ENCODE results near the gene KMO.

Gene KMO

GRCh38 chr1:241631674-241632073 lies 99.5 kb downstream of the KMO start:
- DNase-seq: no peak

DNA sequence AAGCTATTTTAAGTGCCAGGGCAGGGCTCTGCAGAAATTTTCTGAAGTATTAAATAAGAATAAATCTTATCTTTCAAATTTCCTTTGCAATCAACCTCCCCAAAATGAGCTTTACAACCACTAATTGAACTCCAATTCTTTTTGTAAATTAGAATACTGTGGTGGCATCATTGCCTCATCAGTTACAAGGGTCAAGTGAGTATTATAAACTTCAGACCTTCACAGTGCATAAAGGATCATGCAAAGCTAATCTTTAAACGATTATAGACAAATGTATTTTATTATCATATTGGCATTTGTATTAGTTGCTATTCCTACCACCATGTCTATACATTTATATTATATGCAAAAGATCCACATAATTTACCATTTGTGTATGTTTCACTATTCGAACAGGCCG lies 100.8 kb downstream of the KMO start:
- no peak for DNase-seq

GRCh38 chr1:241635556-241636152 lies 103.5 kb downstream of the KMO start:
- no peak for DNase-seq

DNA sequence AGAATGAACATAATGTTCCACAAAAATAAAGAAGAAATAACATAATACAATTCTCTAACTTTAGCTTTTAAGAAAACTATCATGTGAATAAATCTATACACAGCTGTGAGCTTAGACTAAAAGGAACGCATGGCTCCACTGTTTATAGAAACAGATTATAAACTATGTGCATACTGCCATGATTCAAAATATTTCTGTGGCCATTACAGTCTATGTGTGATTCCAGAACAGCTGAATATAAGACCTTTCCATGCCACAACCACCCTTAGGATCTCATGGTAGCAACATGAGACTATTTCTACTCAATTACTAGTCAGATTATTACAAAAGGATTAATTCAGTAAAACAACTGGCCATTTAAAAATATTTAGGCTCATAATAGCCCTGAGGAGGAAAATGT lies 104.1 kb downstream of the KMO start:
- DNase-seq: no peak

- no peak for DNase-seq
Measured at GRCh38 chr1:241637046-241637590, 104.9 kb downstream of the KMO start.

GRCh38 chr1:241637604-241638003 lies 105.4 kb downstream of the KMO start:
- no peak for DNase-seq

GRCh38 chr1:241638099-241638682 lies 106.0 kb downstream of the KMO start:
- peak in 1 of 2 experiments; percentile 2 for DNase-seq

DNA sequence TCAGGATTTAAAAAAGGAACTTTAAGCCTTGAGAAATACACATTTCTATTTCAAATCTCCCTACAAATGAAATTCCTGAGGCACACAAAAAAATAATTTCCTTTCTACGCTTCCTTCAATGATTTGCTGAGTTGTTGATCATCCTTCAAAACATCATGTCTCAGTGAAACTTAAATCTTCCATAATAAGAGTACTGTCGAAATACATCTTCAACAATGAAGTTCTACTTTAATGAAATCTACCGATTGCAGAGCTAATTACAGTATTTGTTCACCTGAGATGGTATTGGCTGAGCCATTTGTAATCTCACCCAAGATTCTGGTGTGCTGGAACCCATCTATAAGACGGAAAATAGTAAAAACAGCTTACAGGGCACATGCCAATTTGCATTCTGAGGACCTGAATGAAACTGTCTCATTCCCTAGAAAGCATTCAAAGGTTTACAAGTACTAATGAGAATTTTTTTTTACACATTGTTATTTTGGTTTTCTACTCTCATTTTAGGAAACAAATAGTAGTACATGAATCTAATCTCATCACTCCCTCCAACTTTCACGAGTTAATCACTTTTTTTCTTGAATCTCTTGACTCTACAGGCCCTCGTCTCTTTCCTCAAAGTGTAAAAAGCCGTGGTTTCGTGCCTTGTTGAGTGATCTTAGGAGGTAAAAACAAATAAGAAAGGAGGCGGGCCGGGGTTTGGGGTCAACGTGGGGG lies 106.9 kb downstream of the KMO start:
- DNase-seq: peak in 1 of 2 experiments; percentile 34

GRCh38 chr1:241639623-241640148 lies 107.5 kb downstream of the KMO start:
- DNase-seq: peak; percentile 13 to 53

GRCh38 chr1:241640149-241640866 lies 108.1 kb downstream of the KMO start, which contains the start of the genes CHML and OPN3:
Gene CHML (minus strand): TSS chr1:241640369. CDS start chr1:241635766, 4,603 bp downstream.
Gene OPN3 (minus strand): TSS chr1:241640369. CDS start chr1:241640254, 115 bp downstream.
- peak; percentile 78 to 87 for DNase-seq

GRCh38 chr1:241640867-241641622 lies 108.9 kb downstream of the KMO start:
- no peak for DNase-seq

GRCh38 chr1:241641773-241642592 lies 109.8 kb downstream of the KMO start:
- no peak for DNase-seq

DNA sequence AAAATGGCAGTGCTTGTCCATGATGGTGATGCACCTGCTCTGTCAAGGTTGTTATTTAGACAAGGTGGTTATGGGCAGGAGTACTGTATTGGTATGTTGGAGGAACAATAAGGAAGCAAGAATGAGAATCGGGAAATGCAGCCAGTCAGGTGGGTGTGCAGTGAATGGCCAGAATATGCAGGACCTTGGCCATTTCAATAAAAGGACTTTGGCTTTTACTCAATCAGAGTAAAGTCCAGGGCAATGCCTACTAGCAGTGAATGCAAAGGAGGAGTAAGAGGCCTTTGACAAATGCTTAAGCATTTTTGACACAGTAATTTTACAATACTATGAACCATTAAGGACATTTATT lies 110.4 kb downstream of the KMO start:
- DNase-seq: no peak

- no peak for DNase-seq
Measured at GRCh38 chr1:241644259-241644658, 112.1 kb downstream of the KMO start.

GRCh38 chr1:241645199-241645598 lies 113.0 kb downstream of the KMO start:
- DNase-seq: no peak

Data from NCI-H524 (cell line).